ENCODE results near the gene SLC47A1. TPM values are rescaled to one million over a fixed set of nuclear protein-coding genes. Genes with fewer than 3 reads are reported as not detected.

The SLC47A1 gene
- total RNA-seq, 1 experiment from 2014 or later: 16.1 TPM

DNA sequence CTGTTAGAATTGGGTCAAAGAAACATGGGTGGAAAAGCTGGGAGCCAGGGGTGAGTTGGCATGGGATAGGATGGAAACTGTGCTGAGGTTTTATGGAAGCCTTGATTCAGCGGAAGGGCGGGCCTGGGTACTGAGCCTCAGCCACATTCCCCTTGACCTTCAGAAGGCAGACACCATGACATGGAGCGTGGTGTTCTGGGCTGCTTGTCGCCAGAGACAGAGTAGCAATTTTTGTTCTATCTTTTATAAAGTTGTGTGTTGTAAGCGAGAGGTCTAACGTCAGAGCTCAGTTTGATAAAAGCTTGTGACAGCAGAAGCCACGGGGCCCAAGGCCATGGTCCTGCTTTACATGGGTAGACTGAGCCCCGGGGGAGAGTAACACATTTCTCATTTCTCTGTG is 50.2 kb downstream of the SLC47A1 start:
- BruUV-seq (replicated peaks): no TSS peak
- H3K36me3 ChIP-seq (ENCODE audit: control insufficient read depth, insufficient read depth, low read length): no peaks in the 10 kb centered on the region
- H3K27ac ChIP-seq (ENCODE audit: low read length): no peak overlapping the region
- ChIA-PET CTCF (interaction anchor here (0.6 kb wide), 1 partner anchor 409 kb away, joined by 13 read pairs; no protein-coding TSS in a partner anchor), POLR2A (no interaction called here)
- H3K4me1 ChIP-seq (ENCODE audit: control insufficient read depth, insufficient read depth, low read length): no peaks in the 10 kb centered on the region
- H3K4me3 ChIP-seq (ENCODE audit: low read depth in 2 of 2, low read length in 2 of 2): no peak overlapping the region
- in situ Hi-C loops (cut with HindIII; ENCODE audit: low pct_unique_long_range_greater_than_20kb, low sequenced_read_pairs): no loop called here
- no peak for TF ChIP-seq TCF7L2 (IDR thresholded peaks at IDR 0.05; ENCODE audit: low read depth, low read length)
- DNase-seq (ENCODE audit: low read depth, low spot score) (no peak), ATAC-seq (no peak)
- no peaks in the 10 kb centered on the region for H3K27me3 ChIP-seq (ENCODE audit: control insufficient read depth, insufficient read depth, low read length)
- intact Hi-C loops (cut with micrococcal nuclease; ENCODE audit: unreplicated experiment): no loop called here
- no peaks in the 10 kb centered on the region for H3K9me3 ChIP-seq (ENCODE audit: control insufficient read depth, insufficient read depth, low read depth, low read length)

DNA sequence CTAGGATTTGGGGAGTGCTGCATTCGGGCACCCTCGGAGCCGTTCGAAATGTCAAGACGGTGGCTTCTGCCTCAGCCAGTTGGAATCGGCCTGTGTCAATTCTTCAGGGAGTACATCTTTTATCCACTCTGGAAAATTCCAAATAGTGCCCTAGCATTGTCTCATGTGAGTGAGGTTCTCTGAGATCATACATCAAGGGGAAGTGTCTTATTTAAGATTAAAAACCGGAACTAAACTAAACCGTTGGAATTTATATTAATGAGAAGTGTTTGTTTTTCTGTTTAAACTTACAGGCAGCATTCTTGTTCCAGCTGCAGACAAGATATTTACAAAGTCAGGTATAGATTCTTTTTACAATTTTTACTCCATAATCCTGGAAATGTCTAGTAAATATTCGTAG is 56.8 kb downstream of the SLC47A1 start:
- DNase-seq (ENCODE audit: low read depth, low spot score) (no peak), ATAC-seq (no peak)
- Histone ChIP-seq H3K9me3 (ENCODE audit: control insufficient read depth, insufficient read depth, low read depth, low read length) (no peaks in the 10 kb centered on the region), H3K4me3 (ENCODE audit: low read depth in 2 of 2, low read length in 2 of 2) (no peak overlapping the region), H3K36me3 (ENCODE audit: control insufficient read depth, insufficient read depth, low read length) (no peaks in the 10 kb centered on the region), H3K27ac (ENCODE audit: low read length) (no peak overlapping the region), H3K4me1 (ENCODE audit: control insufficient read depth, insufficient read depth, low read length) (no peaks in the 10 kb centered on the region), H3K27me3 (ENCODE audit: control insufficient read depth, insufficient read depth, low read length) (no peaks in the 10 kb centered on the region)
- ChIA-PET CTCF (no interaction called here), POLR2A (no interaction called here)
- intact Hi-C loops (cut with micrococcal nuclease; ENCODE audit: unreplicated experiment): no loop called here
- in situ Hi-C loops (cut with HindIII; ENCODE audit: low pct_unique_long_range_greater_than_20kb, low sequenced_read_pairs): no loop called here
- TF ChIP-seq, protein P1, sequence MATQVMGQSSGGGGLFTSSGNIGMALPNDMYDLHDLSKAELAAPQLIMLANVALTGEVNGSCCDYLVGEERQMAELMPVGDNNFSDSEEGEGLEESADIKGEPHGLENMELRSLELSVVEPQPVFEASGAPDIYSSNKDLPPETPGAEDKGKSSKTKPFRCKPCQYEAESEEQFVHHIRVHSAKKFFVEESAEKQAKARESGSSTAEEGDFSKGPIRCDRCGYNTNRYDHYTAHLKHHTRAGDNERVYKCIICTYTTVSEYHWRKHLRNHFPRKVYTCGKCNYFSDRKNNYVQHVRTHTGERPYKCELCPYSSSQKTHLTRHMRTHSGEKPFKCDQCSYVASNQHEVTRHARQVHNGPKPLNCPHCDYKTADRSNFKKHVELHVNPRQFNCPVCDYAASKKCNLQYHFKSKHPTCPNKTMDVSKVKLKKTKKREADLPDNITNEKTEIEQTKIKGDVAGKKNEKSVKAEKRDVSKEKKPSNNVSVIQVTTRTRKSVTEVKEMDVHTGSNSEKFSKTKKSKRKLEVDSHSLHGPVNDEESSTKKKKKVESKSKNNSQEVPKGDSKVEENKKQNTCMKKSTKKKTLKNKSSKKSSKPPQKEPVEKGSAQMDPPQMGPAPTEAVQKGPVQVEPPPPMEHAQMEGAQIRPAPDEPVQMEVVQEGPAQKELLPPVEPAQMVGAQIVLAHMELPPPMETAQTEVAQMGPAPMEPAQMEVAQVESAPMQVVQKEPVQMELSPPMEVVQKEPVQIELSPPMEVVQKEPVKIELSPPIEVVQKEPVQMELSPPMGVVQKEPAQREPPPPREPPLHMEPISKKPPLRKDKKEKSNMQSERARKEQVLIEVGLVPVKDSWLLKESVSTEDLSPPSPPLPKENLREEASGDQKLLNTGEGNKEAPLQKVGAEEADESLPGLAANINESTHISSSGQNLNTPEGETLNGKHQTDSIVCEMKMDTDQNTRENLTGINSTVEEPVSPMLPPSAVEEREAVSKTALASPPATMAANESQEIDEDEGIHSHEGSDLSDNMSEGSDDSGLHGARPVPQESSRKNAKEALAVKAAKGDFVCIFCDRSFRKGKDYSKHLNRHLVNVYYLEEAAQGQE (IDR thresholded peaks at IDR 0.05; ENCODE audit: insufficient read depth in 1 of 2, low read depth in 2 of 2, low read length in 1 of 2): no peak
- no peak for TF ChIP-seq SIN3A (IDR thresholded peaks at IDR 0.05; ENCODE audit: borderline replicate concordance, insufficient read depth, low read depth, low read length)
- TF ChIP-seq TCF7L2 (IDR thresholded peaks at IDR 0.05; ENCODE audit: low read depth, low read length): no peak
- TF ChIP-seq, protein P2, sequence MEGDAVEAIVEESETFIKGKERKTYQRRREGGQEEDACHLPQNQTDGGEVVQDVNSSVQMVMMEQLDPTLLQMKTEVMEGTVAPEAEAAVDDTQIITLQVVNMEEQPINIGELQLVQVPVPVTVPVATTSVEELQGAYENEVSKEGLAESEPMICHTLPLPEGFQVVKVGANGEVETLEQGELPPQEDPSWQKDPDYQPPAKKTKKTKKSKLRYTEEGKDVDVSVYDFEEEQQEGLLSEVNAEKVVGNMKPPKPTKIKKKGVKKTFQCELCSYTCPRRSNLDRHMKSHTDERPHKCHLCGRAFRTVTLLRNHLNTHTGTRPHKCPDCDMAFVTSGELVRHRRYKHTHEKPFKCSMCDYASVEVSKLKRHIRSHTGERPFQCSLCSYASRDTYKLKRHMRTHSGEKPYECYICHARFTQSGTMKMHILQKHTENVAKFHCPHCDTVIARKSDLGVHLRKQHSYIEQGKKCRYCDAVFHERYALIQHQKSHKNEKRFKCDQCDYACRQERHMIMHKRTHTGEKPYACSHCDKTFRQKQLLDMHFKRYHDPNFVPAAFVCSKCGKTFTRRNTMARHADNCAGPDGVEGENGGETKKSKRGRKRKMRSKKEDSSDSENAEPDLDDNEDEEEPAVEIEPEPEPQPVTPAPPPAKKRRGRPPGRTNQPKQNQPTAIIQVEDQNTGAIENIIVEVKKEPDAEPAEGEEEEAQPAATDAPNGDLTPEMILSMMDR (IDR thresholded peaks at IDR 0.05): no peak
- no peak for TF ChIP-seq POLR2AphosphoS5 (IDR thresholded peaks at IDR 0.05; ENCODE audit: low read depth, low read length)
- BruUV-seq (replicated peaks): no TSS peak

DNA sequence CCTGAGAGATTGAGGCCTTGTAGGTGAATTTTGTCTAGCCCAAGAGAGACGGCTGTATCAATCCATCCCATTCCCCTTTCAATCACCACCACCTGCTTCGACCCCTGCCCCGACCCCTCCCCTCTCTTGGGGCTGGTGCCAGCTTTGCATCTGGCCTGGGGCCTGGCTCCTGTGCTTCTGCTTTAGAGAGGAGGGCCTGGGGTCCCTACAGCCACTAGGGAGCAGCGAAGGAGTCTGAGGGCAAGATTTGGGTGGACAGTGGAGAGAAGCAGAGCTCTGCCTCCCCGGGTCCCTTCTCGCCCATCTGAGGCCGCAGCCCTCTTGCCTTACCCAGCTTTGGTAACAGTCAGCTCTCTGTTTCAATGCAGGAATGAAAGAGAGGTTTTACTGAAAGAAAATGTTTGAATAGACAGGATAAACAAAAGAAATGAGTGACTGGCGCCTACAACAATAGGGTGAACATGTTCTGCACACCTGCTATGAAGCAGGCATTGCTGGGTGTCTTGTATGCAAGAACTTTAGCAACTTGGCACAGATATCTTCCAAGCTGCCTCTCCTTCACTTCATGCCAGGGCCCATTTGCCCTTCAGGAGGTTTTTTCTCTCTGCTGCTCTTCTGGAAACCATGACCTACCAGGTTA is 57.4 kb downstream of the SLC47A1 start:
- TF ChIP-seq SIN3A (IDR thresholded peaks at IDR 0.05; ENCODE audit: borderline replicate concordance, insufficient read depth, low read depth, low read length): no peak
- TF ChIP-seq, protein P2 (IDR thresholded peaks at IDR 0.05): no peak
- TF ChIP-seq, protein P1 (IDR thresholded peaks at IDR 0.05; ENCODE audit: insufficient read depth in 1 of 2, low read depth in 2 of 2, low read length in 1 of 2): no peak
- TF ChIP-seq POLR2AphosphoS5 (IDR thresholded peaks at IDR 0.05; ENCODE audit: low read depth, low read length): no peak
- no peak for TF ChIP-seq TCF7L2 (IDR thresholded peaks at IDR 0.05; ENCODE audit: low read depth, low read length)
- H3K4me3 ChIP-seq (ENCODE audit: low read depth in 2 of 2, low read length in 2 of 2): no peak overlapping the region
- CTCF ChIA-PET: interaction anchor here (0.6 kb wide), 1 partner anchor 169 kb away, joined by 3 read pairs; no protein-coding TSS in a partner anchor
- DNase-seq (ENCODE audit: low read depth, low spot score) (no peak), ATAC-seq (no peak)
- intact Hi-C loops (cut with micrococcal nuclease; ENCODE audit: unreplicated experiment): no loop called here
- in situ Hi-C loops (cut with HindIII; ENCODE audit: low pct_unique_long_range_greater_than_20kb, low sequenced_read_pairs): no loop called here
- H3K9me3 ChIP-seq (ENCODE audit: control insufficient read depth, insufficient read depth, low read depth, low read length): no peaks in the 10 kb centered on the region
- BruUV-seq (replicated peaks): no TSS peak
- no peaks in the 10 kb centered on the region for H3K27me3 ChIP-seq (ENCODE audit: control insufficient read depth, insufficient read depth, low read length)
- no peaks in the 10 kb centered on the region for H3K36me3 ChIP-seq (ENCODE audit: control insufficient read depth, insufficient read depth, low read length)
- POLR2A ChIA-PET: no interaction called here
- H3K4me1 ChIP-seq (ENCODE audit: control insufficient read depth, insufficient read depth, low read length): no peaks in the 10 kb centered on the region
- no peak overlapping the region for H3K27ac ChIP-seq (ENCODE audit: low read length)
